Measurements from ENCODE around the gene SAMD1. TPM values are rescaled to one million over a fixed set of nuclear protein-coding genes. Genes with fewer than 3 reads are reported as not detected.

SAMD1 gene
- total RNA-seq, 1 experiment from 2014 or later = 62.2 TPM

GRCh38 chr19:14112051-14112808 is 21.7 kb upstream of the SAMD1 start:
- TF ChIP-seq EZH2phosphoT487 (IDR thresholded peaks at IDR 0.05; ENCODE audit: borderline replicate concordance, low read length) (no peak), CTCF (conservative IDR thresholded peaks at IDR 0.05; ENCODE audit: low read depth, low read length) (no peak), EZH2 (IDR thresholded peaks at IDR 0.05; ENCODE audit: low read length, unreplicated experiment) (no peak)
- H3K9ac ChIP-seq (ENCODE audit: low read length) = no peak overlapping the region
- H3K79me2 ChIP-seq (ENCODE audit: low read length) = peaks cover 34% of the 10 kb centered on the region
- no peaks in the 10 kb centered on the region for H3F3A ChIP-seq (ENCODE audit: low read length, unreplicated experiment)
- peaks cover 10% of the 10 kb centered on the region for H3K4me1 ChIP-seq (ENCODE audit: insufficient read depth, low read length)
- intact Hi-C loops (cut with micrococcal nuclease) = no loop called here
- H3K27me3 ChIP-seq (ENCODE audit: low read length) = no peaks in the 10 kb centered on the region
- no peaks in the 10 kb centered on the region for H4K20me1 ChIP-seq (ENCODE audit: low read length)
- no peaks in the 10 kb centered on the region for H3K36me3 ChIP-seq (ENCODE audit: low read depth, low read length)
- no peak overlapping the region for H2AFZ ChIP-seq (ENCODE audit: low read length)
- ATAC-seq (no peak), DNase-seq (no peak)
- H3K9me2 ChIP-seq (replicated peaks; ENCODE audit: low read length) = no peaks in the 10 kb centered on the region
- no peak overlapping the region for H3K4me2 ChIP-seq (ENCODE audit: low read length)
- H3K4me3 ChIP-seq (ENCODE audit: low read length) = no peak overlapping the region
- ChIA-PET POLR2A (ENCODE audit: unreplicated experiment) (no interaction called here), CTCF (no interaction called here)
- no peak overlapping the region for H3K27ac ChIP-seq (ENCODE audit: low read length)
- BruUV-seq (replicated peaks) = no TSS peak
- no peaks in the 10 kb centered on the region for H3K9me3 ChIP-seq (ENCODE audit: low read length)

- no peak overlapping the region for H2AFZ ChIP-seq (ENCODE audit: low read length)
- ChIA-PET POLR2A (ENCODE audit: unreplicated experiment) (no interaction called here), CTCF (no interaction called here)
- H3K4me1 ChIP-seq (ENCODE audit: insufficient read depth, low read length) = peaks cover 7% of the 10 kb centered on the region
- intact Hi-C loops (cut with micrococcal nuclease) = no loop called here
- H3K4me3 ChIP-seq (ENCODE audit: low read length) = no peak overlapping the region
- H3K79me2 ChIP-seq (ENCODE audit: low read length) = peaks cover 27% of the 10 kb centered on the region
- H3K27me3 ChIP-seq (ENCODE audit: low read length) = no peaks in the 10 kb centered on the region
- no peaks in the 10 kb centered on the region for H4K20me1 ChIP-seq (ENCODE audit: low read length)
- ATAC-seq (no peak), DNase-seq (no peak)
- H3K9ac ChIP-seq (ENCODE audit: low read length) = no peak overlapping the region
- H3K36me3 ChIP-seq (ENCODE audit: low read depth, low read length) = no peaks in the 10 kb centered on the region
- H3K9me3 ChIP-seq (ENCODE audit: low read length) = no peaks in the 10 kb centered on the region
- no peaks in the 10 kb centered on the region for H3K9me2 ChIP-seq (replicated peaks; ENCODE audit: low read length)
- no TSS peak for BruUV-seq (replicated peaks)
- TF ChIP-seq EZH2phosphoT487 (IDR thresholded peaks at IDR 0.05; ENCODE audit: borderline replicate concordance, low read length) (no peak), EZH2 (IDR thresholded peaks at IDR 0.05; ENCODE audit: low read length, unreplicated experiment) (no peak), CTCF (conservative IDR thresholded peaks at IDR 0.05; ENCODE audit: low read depth, low read length) (no peak)
- no peak overlapping the region for H3K4me2 ChIP-seq (ENCODE audit: low read length)
- H3K27ac ChIP-seq (ENCODE audit: low read length) = no peak overlapping the region
- H3F3A ChIP-seq (ENCODE audit: low read length, unreplicated experiment) = no peaks in the 10 kb centered on the region
Observed at GRCh38 chr19:14111486-14111885, 20.9 kb upstream of the SAMD1 start.

- intact Hi-C loops (cut with micrococcal nuclease) = no loop called here
- H3K36me3 ChIP-seq (ENCODE audit: low read depth, low read length) = peaks cover 2% of the 10 kb centered on the region; the same call in 1 of the 2 replicates
- ChIA-PET CTCF (no interaction called here), POLR2A (ENCODE audit: unreplicated experiment) (no interaction called here)
- BruUV-seq (replicated peaks) = no TSS peak
- H3K79me2 ChIP-seq (ENCODE audit: low read length) = peaks cover 19% of the 10 kb centered on the region
- H3K27me3 ChIP-seq (ENCODE audit: low read length) = no peaks in the 10 kb centered on the region
- H2AFZ ChIP-seq (ENCODE audit: low read length) = no peak overlapping the region
- DNase-seq (no peak), ATAC-seq (no peak)
- no peaks in the 10 kb centered on the region for H3K9me3 ChIP-seq (ENCODE audit: low read length)
- no peak for TF ChIP-seq CTCF (conservative IDR thresholded peaks at IDR 0.05; ENCODE audit: low read depth, low read length)
- no peak for TF ChIP-seq EZH2phosphoT487 (IDR thresholded peaks at IDR 0.05; ENCODE audit: borderline replicate concordance, low read length)
- no peak for TF ChIP-seq EZH2 (IDR thresholded peaks at IDR 0.05; ENCODE audit: low read length, unreplicated experiment)
- H4K20me1 ChIP-seq (ENCODE audit: low read length) = no peaks in the 10 kb centered on the region
- H3K4me2 ChIP-seq (ENCODE audit: low read length) = no peak overlapping the region
- no peaks in the 10 kb centered on the region; the same call in 1 of the 2 replicates for H3K4me1 ChIP-seq (ENCODE audit: insufficient read depth, low read length)
- H3K4me3 ChIP-seq (ENCODE audit: low read length) = no peak overlapping the region
- no peak overlapping the region for H3K9ac ChIP-seq (ENCODE audit: low read length)
- H3K27ac ChIP-seq (ENCODE audit: low read length) = no peak overlapping the region
- H3F3A ChIP-seq (ENCODE audit: low read length, unreplicated experiment) = no peaks in the 10 kb centered on the region
- no peaks in the 10 kb centered on the region for H3K9me2 ChIP-seq (replicated peaks; ENCODE audit: low read length)
Observed at GRCh38 chr19:14110650-14111049, 20.1 kb upstream of the SAMD1 start.

All from PC-3 (cell line).